Measurements from ENCODE around the gene RGS6.

GRCh38 chr14:72541546-72541945 is 609.3 kb downstream of the RGS6 start:
- TF ChIP-seq SUZ12 (IDR thresholded peaks at IDR 0.05; ENCODE audit: extremely low read depth, insufficient read depth, insufficient read length) (no peak), YY1 (IDR thresholded peaks at IDR 0.05; ENCODE audit: insufficient read depth, insufficient read length) (no peak), ZNF274 (IDR thresholded peaks at IDR 0.05; ENCODE audit: low read depth, low read length) (no peak)
